ENCODE measurements around the gene GABBR1. TPM values are rescaled to one million over a fixed set of nuclear protein-coding genes. Genes with fewer than 3 reads are reported as not detected.

The GABBR1 gene
- total RNA-seq, 1 experiment from 2014 or later: 146 TPM

GRCh38 chr6:29603930-29604329 lies 29.1 kb downstream of the GABBR1 start:
- no peak overlapping the region for H4K8ac ChIP-seq (replicated peaks; ENCODE audit: insufficient read length, low read depth, low read length)
- no peak overlapping the region for H2BK5ac ChIP-seq (ENCODE audit: insufficient read length, low read length)
- Mint-ChIP-seq H3K4me3 (peak overlapping the region in 1 of 2 experiments; percentile 7; a peak in 1 of 5 replicates), H3K4me1 (peaks cover 12 to 16% of the 10 kb centered on the region in 2 experiments), H3K36me3 (ENCODE audit: insufficient read depth in 1 of 3, low read depth in 3 of 3) (peaks cover 69 to 95% (median 81%) of the 10 kb centered on the region in 3 experiments; a peak in 6 of 7 replicates), H3K27ac (peak overlapping the region; percentile 21 to 69 (median 24); a peak in 3 of 7 replicates), H3K9me3 (no peaks in the 10 kb centered on the region), H3K27me3 (ENCODE audit: low read depth) (peaks cover 2% of the 10 kb centered on the region; the same call in 1 of the 2 replicates)
- H3K27me3 ChIP-seq (ENCODE audit: insufficient read depth, low read length): no peaks in the 10 kb centered on the region
- no peak overlapping the region for H3K4ac ChIP-seq (ENCODE audit: low read depth, low read length)
- H4K20me1 ChIP-seq (ENCODE audit: control insufficient read depth, insufficient read depth, insufficient read length): peaks cover 4% of the 10 kb centered on the region
- H3K14ac ChIP-seq (ENCODE audit: insufficient read depth, low read length): no peak overlapping the region
- no peak overlapping the region for H2BK15ac ChIP-seq (ENCODE audit: low read depth, low read length)
- H4K5ac ChIP-seq (ENCODE audit: insufficient read length, low read depth, low read length): no peak overlapping the region
- H3K4me2 ChIP-seq (ENCODE audit: insufficient read depth, insufficient read length, low read length): no peak overlapping the region
- no CpG with 5 or more reads among the region's 2 CpGs for WGBS (ENCODE audit: extremely low coverage, insufficient read length, low lambda C conversion rate)
- H3K79me1 ChIP-seq (ENCODE audit: insufficient read depth, low read depth, low read length, poor library complexity, severe bottlenecking): no peaks in the 10 kb centered on the region
- no peak overlapping the region for H3K27ac ChIP-seq (ENCODE audit: insufficient read length, low read depth, low read length)
- H3K23me2 ChIP-seq (ENCODE audit: insufficient read length, low read depth, low read length, poor library complexity, severe bottlenecking): no peaks in the 10 kb centered on the region
- no peak overlapping the region for H2BK20ac ChIP-seq (ENCODE audit: low read depth, low read length, poor library complexity, severe bottlenecking)
- no peaks in the 10 kb centered on the region for H3K9me3 ChIP-seq (ENCODE audit: control insufficient read depth, low read depth, low read length)
- H2AK5ac ChIP-seq (ENCODE audit: insufficient read length, low read length): no peak overlapping the region
- no peak overlapping the region for H3K56ac ChIP-seq (ENCODE audit: insufficient read length, low read depth, low read length)
- no peak overlapping the region for H2AFZ ChIP-seq (ENCODE audit: low read length)
- no peak overlapping the region for H3T11ph ChIP-seq (ENCODE audit: low read length)
- H3K23ac ChIP-seq (ENCODE audit: insufficient read length, low read depth, low read length): no peak overlapping the region
- no peaks in the 10 kb centered on the region for H3K4me1 ChIP-seq (ENCODE audit: insufficient read depth, low read length)
- H4K91ac ChIP-seq (ENCODE audit: insufficient read length, low read depth, low read length): no peak overlapping the region
- DNase-seq: no peak
- H3K79me2 ChIP-seq (ENCODE audit: insufficient read depth, low read length): no peaks in the 10 kb centered on the region
- no peak overlapping the region for H3K9ac ChIP-seq (ENCODE audit: extremely low read depth, insufficient read length, low read length)
- no peak overlapping the region for H3K18ac ChIP-seq (ENCODE audit: insufficient read length, low read depth, low read length)
- H2BK120ac ChIP-seq (ENCODE audit: low read depth, low read length, poor library complexity, severe bottlenecking): no peak overlapping the region
- no peak for TF ChIP-seq CTCF (conservative IDR thresholded peaks at IDR 0.05)
- no peak overlapping the region for H2BK12ac ChIP-seq (ENCODE audit: insufficient read length, low read depth, low read length)
